ENCODE results near the gene OR7C2.

Gene OR7C2

GRCh38 chr19:14979476-14980255 is 38.4 kb downstream of the OR7C2 start, which contains the start of gene SLC1A6:
TSS of gene SLC1A6 (minus strand) at chr19:14979864. CDS start at chr19:14972910, 6,954 bp downstream.
- DNase-seq = no peak

DNA sequence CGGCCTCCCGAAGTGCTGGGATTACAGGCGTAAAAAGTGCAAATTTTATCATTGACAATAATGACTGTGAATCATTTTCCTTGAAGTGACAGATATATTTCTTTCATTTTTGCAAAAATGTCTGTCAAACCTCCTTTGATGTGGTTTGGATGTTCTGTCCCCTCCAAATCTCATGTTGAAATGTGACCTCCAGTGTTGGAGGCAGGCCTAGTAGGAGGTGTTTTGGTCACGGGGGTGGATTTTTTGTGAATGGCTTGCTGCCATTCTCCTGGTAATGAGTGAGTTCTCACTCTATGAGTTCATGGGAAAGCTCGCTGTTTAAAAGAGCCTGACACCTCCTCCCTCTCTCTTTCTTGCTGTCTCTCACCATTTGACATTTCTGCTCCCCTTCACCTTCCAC is 43.8 kb downstream of the OR7C2 start:
- no peak for DNase-seq

Measured in NCI-H1694 (cell line).